SK-N-SH (cell line): ENCODE measurements around the gene GIMAP4. TPM values are rescaled to one million over a fixed set of nuclear protein-coding genes. Genes with fewer than 3 reads are reported as not detected.
"Not testable (repeated sequence)": the region's sequence is repeated elsewhere in the genome, so short reads cannot be mapped to it uniquely, and the experiment has no call there.

Experiments used
- CTCF ChIA-PET: fragments of 300-600, 350-600 bp; formaldehyde crosslinking; extraction: SDS; loops from one replicate; lab custom pipeline; 2021; lab: Yijun Ruan, JAX
- POLR2A ChIA-PET: fragments of 350-600 bp; sonication (Branson Sonifier 250); formaldehyde crosslinking; extraction: SDS; loops from one replicate; lab custom pipeline; 2020; ENCODE audit warnings: antibody characterized with exemption, inconsistent platforms; lab: Yijun Ruan, JAX
- DNase-seq: peaks from one replicate; pipeline ENCODE4 v3.0.0; 2012
- H2AFZ ChIP-seq: fragments of 200-600 bp; sonication (generic); 2 replicates; pipeline ENCODE4 v1.8.1; 2016; ENCODE audit warnings: antibody characterized with exemption, mild to moderate bottlenecking, low read depth
- H3F3A ChIP-seq: fragments of 200-600 bp; sonication (generic); replicated peaks from 2 replicates; pipeline ENCODE3; 2016; ENCODE audit warnings: antibody characterized with exemption, mild to moderate bottlenecking; ENCODE audit not compliant: insufficient read depth
- H3K27ac ChIP-seq, 2 experiments: fragments of 200-500 bp in 1 of 2; fragments of 200-600 bp in 1 of 2; sonication (Bioruptor generic) in 1 of 2; sonication (generic), shearing (Covaris generic) in 1 of 2; 2 replicates each; pipeline versions ENCODE4 v1.5.1 to v1.6.1; 2014 to 2016; ENCODE audit warnings: low read depth in 2 of 2, inconsistent platforms in 1 of 2, low read length in 1 of 2, mild to moderate bottlenecking in 1 of 2, mixed read lengths in 1 of 2
- H3K27me3 ChIP-seq: fragments of 200-600 bp; sonication (generic), shearing (Covaris generic); 2 replicates; pipeline ENCODE4 v1.6.1; 2016; ENCODE audit warnings: mixed run types; ENCODE audit not compliant: insufficient read depth
- H3K36me3 ChIP-seq, 2 experiments: fragments of 200-500 bp in 1 of 2; fragments of 200-600 bp in 1 of 2; sonication (Bioruptor generic) in 1 of 2; sonication (generic) in 1 of 2; replicated peaks in 1 of 2; 2 replicates each; pipeline versions ENCODE3 to v1.5.1; 2014 to 2016; ENCODE audit warnings: low read length in 1 of 2, mild to moderate bottlenecking in 1 of 2; ENCODE audit not compliant: insufficient read depth in 2 of 2, control insufficient read depth in 1 of 2
- H3K4me1 ChIP-seq, 2 experiments: fragments of 200-500 bp in 1 of 2; fragments of 200-600 bp in 1 of 2; sonication (Bioruptor generic) in 1 of 2; sonication (generic), shearing (Covaris generic) in 1 of 2; 2 replicates each; pipeline versions ENCODE4 v1.5.1 to v1.6.1; 2014 to 2016; ENCODE audit warnings: low read depth in 1 of 2, low read length in 1 of 2, mixed run types in 1 of 2; ENCODE audit not compliant: insufficient read depth in 2 of 2, control insufficient read depth in 1 of 2
- H3K4me2 ChIP-seq: fragments of 200-600 bp; sonication (generic), shearing (Covaris generic); 2 replicates; pipeline ENCODE4 v1.6.1; 2017; ENCODE audit warnings: mixed run types
- H3K4me3 ChIP-seq, 2 experiments: fragments of 200-500 bp in 1 of 2; fragments of 200-600 bp in 1 of 2; sonication (Bioruptor generic) in 1 of 2; sonication (generic), shearing (Covaris generic) in 1 of 2; 2 replicates each; pipeline versions ENCODE4 v1.5.1 to v1.8.1; 2014 to 2016; ENCODE audit warnings: low read depth in 2 of 2, inconsistent platforms in 1 of 2, low read length in 1 of 2, mild to moderate bottlenecking in 1 of 2, mixed read lengths in 1 of 2, moderate library complexity in 1 of 2
- H3K79me2 ChIP-seq: fragments of 200-600 bp; sonication (generic); 2 replicates; pipeline ENCODE4 v1.8.1; 2017; ENCODE audit warnings: mild to moderate bottlenecking; ENCODE audit not compliant: insufficient read depth
- H3K9ac ChIP-seq: fragments of 200-600 bp; sonication (generic); 2 replicates; pipeline ENCODE4 v1.6.1; 2017; ENCODE audit warnings: mixed run types
- H3K9me2 ChIP-seq: fragments of 200-600 bp; sonication (generic); 2 replicates; pipeline ENCODE4 v1.6.1; 2017; ENCODE audit warnings: mixed run types
- H3K9me3 ChIP-seq: fragments of 200-600 bp; sonication (generic); 2 replicates; pipeline ENCODE4 v1.6.1; 2017; ENCODE audit warnings: mixed run types, mild to moderate bottlenecking, moderate library complexity
- H4K20me1 ChIP-seq: fragments of 200-600 bp; sonication (generic); 2 replicates; pipeline ENCODE4 v1.6.1; 2017; ENCODE audit warnings: mild to moderate bottlenecking, mixed run types; ENCODE audit not compliant: insufficient read depth
- ELF1 ChIP-seq: IDR thresholded peaks from 2 replicates; pipeline ENCODE4 v1.4.0; 2012
- EZH2phosphoT487 ChIP-seq: fragments of 200-600 bp; sonication (generic); IDR thresholded peaks from 2 replicates; pipeline ENCODE4 v1.6.1; 2017; ENCODE audit warnings: low read depth, mixed run types, mild to moderate bottlenecking, antibody characterized with exemption, moderate library complexity, borderline replicate concordance
- FOXJ3 ChIP-seq: sonication (generic); formaldehyde crosslinking; IDR thresholded peaks from 2 replicates; pipeline ENCODE4 v1.5.1; 2020; ENCODE audit warnings: mild to moderate bottlenecking, missing genetic modification reagents
- FOXM1 ChIP-seq: IDR thresholded peaks from 2 replicates; pipeline ENCODE4 v1.4.0; 2012; ENCODE audit warnings: low read depth, mild to moderate bottlenecking
- GABPA ChIP-seq: IDR thresholded peaks from 2 replicates; pipeline ENCODE4 v1.4.0; 2012; ENCODE audit warnings: low read depth, mild to moderate bottlenecking
- GATA2 ChIP-seq: sonication (generic); formaldehyde crosslinking; IDR thresholded peaks from 2 replicates; pipeline ENCODE4 v1.5.0; 2020; ENCODE audit warnings: mild to moderate bottlenecking, missing genetic modification reagents
- JUND ChIP-seq: IDR thresholded peaks from 2 replicates; pipeline ENCODE4 v1.4.0; 2012
- MEF2A ChIP-seq: IDR thresholded peaks from 2 replicates; pipeline ENCODE4 v1.4.0; 2012; ENCODE audit warnings: low read depth, borderline replicate concordance
- NFIC ChIP-seq: IDR thresholded peaks from 2 replicates; pipeline ENCODE4 v1.4.0; 2012; ENCODE audit warnings: borderline replicate concordance
- NRF1 ChIP-seq: IDR thresholded peaks from 2 replicates; pipeline ENCODE4 v1.6.1; 2012; ENCODE audit warnings: low read depth, mild to moderate bottlenecking, low read length
- POLR2AphosphoS5 ChIP-seq: IDR thresholded peaks from 2 replicates; pipeline ENCODE4 v1.6.1; 2012; ENCODE audit warnings: low read depth, low read length
- RAD21 ChIP-seq: IDR thresholded peaks from 2 replicates; pipeline ENCODE4 v1.6.1; 2012; ENCODE audit warnings: mild to moderate bottlenecking, low read length
- RFX5 ChIP-seq: IDR thresholded peaks from 2 replicates; pipeline ENCODE4 v1.6.1; 2012; ENCODE audit warnings: mild to moderate bottlenecking, improper control_type of control experiment, low read length
- SMC3 ChIP-seq: IDR thresholded peaks from 2 replicates; pipeline ENCODE4 v1.6.1; 2012; ENCODE audit warnings: low read depth, low read length, improper control_type of control experiment
- TAF1 ChIP-seq: IDR thresholded peaks from 2 replicates; pipeline ENCODE4 v1.6.1; 2012; ENCODE audit warnings: low read depth, mild to moderate bottlenecking, low read length, moderate library complexity, borderline replicate concordance
- TCF12 ChIP-seq: IDR thresholded peaks from 2 replicates; pipeline ENCODE4 v1.4.0; 2012
- WGBS: methylation state at CpG from one replicate; pipeline ENCODE4 v1.1.6; 2017; ENCODE audit warnings: low lambda C conversion rate; 5-methylcytosine and 5-hydroxymethylcytosine counted together
- polyA plus RNA-seq, 3 experiments: library from polyadenylated mRNA; depleted of rRNA; stranded (reverse); fragments of >200 nt; gene quantifications; 2 replicates each; pipeline ENCODE4 v1.2.3, GENCODE V29; 2012
- TF ChIP-seq, protein P1 (sequence below): fragments of 200-600 bp; sonication (generic); IDR thresholded peaks from 2 replicates; pipeline ENCODE4 v1.6.1; 2017; ENCODE audit warnings: antibody characterized with exemption, mild to moderate bottlenecking, moderate library complexity
- TF ChIP-seq, protein P2 (sequence below): fragments of 150-350 bp; IDR thresholded peaks from 2 replicates; pipeline ENCODE4 v1.6.1; 2017; ENCODE audit warnings: antibody characterized with exemption, low read length, low read depth, borderline replicate concordance
- TF ChIP-seq, protein P3 (sequence below): IDR thresholded peaks from 2 replicates; pipeline ENCODE4; 2012
- TF ChIP-seq, protein P4 (sequence below): IDR thresholded peaks from 2 replicates; pipeline ENCODE4 v1.4.0; 2012; ENCODE audit warnings: low read depth, borderline replicate concordance

GIMAP4 gene
- polyA plus RNA-seq, 1 of the 3 experiments (the other 2 are of a cell fraction): not detected

DNA sequence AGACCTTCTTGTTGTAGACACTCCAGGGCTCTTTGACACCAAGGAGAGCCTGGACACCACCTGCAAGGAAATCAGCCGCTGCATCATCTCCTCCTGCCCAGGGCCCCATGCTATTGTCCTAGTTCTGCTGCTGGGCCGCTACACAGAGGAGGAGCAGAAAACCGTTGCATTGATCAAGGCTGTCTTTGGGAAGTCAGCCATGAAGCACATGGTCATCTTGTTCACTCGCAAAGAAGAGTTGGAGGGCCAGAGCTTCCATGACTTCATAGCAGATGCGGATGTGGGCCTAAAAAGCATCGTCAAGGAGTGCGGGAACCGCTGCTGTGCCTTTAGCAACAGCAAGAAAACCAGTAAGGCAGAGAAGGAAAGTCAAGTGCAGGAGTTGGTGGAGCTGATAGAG, 47.0 kb upstream of the GIMAP4 start:
- Histone ChIP-seq H2AFZ (no peak overlapping the region), H3K27me3 (peaks cover 8% of the 10 kb centered on the region; the same call in 1 of the 2 replicates), H3K4me3 (no peak overlapping the region), H3K36me3 (no peaks in the 10 kb centered on the region), H4K20me1 (no peaks in the 10 kb centered on the region), H3K9ac (no peak overlapping the region), H3K9me3 (no peaks in the 10 kb centered on the region), H3K79me2 (no peaks in the 10 kb centered on the region), H3K4me2 (no peak overlapping the region), H3K9me2 (no peaks in the 10 kb centered on the region), H3F3A (no peaks in the 10 kb centered on the region), H3K27ac (no peak overlapping the region), H3K4me1 (no peaks in the 10 kb centered on the region)
- 6% methylated on average over 8 of the region's 8 CpGs for WGBS
- ChIA-PET POLR2A (no interaction called here), CTCF (no interaction called here)
- DNase-seq: no peak
- TF ChIP-seq RAD21 (no peak), NRF1 (no peak), FOXM1 (no peak), ELF1 (no peak), GATA2 (no peak), TCF12 (no peak), TAF1 (no peak), JUND (no peak), POLR2AphosphoS5 (no peak), MEF2A (no peak), EZH2phosphoT487 (no peak), NFIC (no peak), RFX5 (no peak), GABPA (no peak), SMC3 (no peak), FOXJ3 (no peak)
- TF ChIP-seq, protein P1, sequence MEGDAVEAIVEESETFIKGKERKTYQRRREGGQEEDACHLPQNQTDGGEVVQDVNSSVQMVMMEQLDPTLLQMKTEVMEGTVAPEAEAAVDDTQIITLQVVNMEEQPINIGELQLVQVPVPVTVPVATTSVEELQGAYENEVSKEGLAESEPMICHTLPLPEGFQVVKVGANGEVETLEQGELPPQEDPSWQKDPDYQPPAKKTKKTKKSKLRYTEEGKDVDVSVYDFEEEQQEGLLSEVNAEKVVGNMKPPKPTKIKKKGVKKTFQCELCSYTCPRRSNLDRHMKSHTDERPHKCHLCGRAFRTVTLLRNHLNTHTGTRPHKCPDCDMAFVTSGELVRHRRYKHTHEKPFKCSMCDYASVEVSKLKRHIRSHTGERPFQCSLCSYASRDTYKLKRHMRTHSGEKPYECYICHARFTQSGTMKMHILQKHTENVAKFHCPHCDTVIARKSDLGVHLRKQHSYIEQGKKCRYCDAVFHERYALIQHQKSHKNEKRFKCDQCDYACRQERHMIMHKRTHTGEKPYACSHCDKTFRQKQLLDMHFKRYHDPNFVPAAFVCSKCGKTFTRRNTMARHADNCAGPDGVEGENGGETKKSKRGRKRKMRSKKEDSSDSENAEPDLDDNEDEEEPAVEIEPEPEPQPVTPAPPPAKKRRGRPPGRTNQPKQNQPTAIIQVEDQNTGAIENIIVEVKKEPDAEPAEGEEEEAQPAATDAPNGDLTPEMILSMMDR: no peak
- TF ChIP-seq, protein P2, sequence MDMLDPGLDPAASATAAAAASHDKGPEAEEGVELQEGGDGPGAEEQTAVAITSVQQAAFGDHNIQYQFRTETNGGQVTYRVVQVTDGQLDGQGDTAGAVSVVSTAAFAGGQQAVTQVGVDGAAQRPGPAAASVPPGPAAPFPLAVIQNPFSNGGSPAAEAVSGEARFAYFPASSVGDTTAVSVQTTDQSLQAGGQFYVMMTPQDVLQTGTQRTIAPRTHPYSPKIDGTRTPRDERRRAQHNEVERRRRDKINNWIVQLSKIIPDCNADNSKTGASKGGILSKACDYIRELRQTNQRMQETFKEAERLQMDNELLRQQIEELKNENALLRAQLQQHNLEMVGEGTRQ: no peak
- TF ChIP-seq, protein P3, sequence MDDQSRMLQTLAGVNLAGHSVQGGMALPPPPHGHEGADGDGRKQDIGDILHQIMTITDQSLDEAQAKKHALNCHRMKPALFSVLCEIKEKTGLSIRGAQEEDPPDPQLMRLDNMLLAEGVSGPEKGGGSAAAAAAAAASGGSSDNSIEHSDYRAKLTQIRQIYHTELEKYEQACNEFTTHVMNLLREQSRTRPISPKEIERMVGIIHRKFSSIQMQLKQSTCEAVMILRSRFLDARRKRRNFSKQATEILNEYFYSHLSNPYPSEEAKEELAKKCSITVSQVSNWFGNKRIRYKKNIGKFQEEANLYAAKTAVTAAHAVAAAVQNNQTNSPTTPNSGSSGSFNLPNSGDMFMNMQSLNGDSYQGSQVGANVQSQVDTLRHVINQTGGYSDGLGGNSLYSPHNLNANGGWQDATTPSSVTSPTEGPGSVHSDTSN: no peak
- TF ChIP-seq, protein P4, sequence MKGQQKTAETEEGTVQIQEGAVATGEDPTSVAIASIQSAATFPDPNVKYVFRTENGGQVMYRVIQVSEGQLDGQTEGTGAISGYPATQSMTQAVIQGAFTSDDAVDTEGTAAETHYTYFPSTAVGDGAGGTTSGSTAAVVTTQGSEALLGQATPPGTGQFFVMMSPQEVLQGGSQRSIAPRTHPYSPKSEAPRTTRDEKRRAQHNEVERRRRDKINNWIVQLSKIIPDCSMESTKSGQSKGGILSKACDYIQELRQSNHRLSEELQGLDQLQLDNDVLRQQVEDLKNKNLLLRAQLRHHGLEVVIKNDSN: no peak

DNA sequence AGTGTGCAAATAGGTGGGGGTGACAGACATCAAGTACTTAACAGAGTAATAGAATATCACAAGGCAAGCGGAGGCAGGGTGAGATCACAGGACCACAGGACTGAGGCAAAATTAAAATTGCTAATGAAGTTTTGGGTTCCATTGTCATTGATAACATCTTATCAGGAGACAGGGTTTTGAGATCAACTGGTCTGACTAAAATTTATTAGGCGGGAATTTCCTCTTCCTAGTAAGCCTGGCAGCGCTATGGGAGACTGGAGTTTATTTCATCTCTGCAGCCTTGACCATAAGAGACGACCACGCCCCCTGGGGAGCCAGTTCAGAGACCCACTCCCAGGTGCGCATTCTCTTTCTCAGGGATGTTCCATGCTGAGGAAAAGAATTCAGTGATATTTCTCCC, 44.3 kb upstream of the GIMAP4 start:
- H3K79me2 ChIP-seq, H3K9me3 ChIP-seq, H3K27ac ChIP-seq, H3K9ac ChIP-seq, H3F3A ChIP-seq, H3K9me2 ChIP-seq, H3K27me3 ChIP-seq, H3K36me3 ChIP-seq, H3K4me2 ChIP-seq, H4K20me1 ChIP-seq, CTCF ChIA-PET, POLR2A ChIA-PET, DNase-seq, H3K4me1 ChIP-seq, H2AFZ ChIP-seq, H3K4me3 ChIP-seq: not testable (repeated sequence)
- WGBS: 4% methylated on average over 6 of the region's 6 CpGs
